Endometrial microvascular endothelial cells (primary cell): ENCODE data around the gene PDE8B. TPM values are rescaled to one million over a fixed set of nuclear protein-coding genes. Genes with fewer than 3 reads are reported as not detected.
"Not testable (repeated sequence)": the region's sequence is repeated elsewhere in the genome, so short reads cannot be mapped to it uniquely, and the experiment has no call there.

Source experiments
- in situ Hi-C: cut with HindIII; loops from 2 replicates; pipeline ENCODE4 v1.10.0; 2017; ENCODE audit warnings: low sequenced_read_pairs, low pct_unique_long_range_greater_than_20kb; ENCODE audit errors: inconsistent ontology term
- total RNA-seq: library from RNA; depleted of rRNA; stranded (reverse); fragments of >200 nt; gene quantifications from one replicate; pipeline ENCODE4 v1.2.3, GENCODE V29; 2015; ENCODE audit errors: inconsistent ontology term

PDE8B gene
- total RNA-seq, 1 donor from 2014 or later, result not detected

DNA sequence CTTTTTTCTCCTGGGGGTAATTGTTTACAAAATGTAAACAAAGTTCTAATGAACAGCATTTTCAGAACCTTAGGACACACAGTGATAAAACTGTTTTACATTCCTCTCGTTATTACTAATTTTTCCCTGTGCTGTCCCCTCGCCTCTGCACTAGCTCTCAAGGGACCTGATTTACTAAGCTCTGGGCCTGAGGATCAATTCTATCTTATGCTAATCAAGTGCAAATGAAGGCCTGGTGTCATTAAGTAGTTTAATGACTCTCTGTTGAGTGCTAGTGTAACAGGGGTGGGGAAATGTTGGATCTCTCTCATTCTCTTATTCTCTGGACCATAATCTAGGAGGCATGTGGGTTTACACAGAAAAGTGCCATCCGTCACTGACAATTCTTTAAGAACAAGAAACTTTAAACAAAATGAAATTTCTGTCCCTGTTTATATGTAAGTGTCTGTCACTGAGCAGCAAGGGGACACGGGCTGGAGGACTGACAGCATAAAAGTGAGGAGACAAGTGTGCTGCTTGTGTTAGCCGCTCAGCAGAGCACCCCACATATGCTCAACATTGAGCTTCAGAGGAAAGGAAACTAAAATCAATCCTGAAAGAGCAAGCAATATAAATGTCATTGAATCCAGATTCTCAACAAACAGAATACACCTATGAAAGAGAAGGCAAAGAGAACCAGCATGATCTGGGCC lies 166.3 kb downstream of the PDE8B start:
- in situ Hi-C loops, result no loop called here

DNA sequence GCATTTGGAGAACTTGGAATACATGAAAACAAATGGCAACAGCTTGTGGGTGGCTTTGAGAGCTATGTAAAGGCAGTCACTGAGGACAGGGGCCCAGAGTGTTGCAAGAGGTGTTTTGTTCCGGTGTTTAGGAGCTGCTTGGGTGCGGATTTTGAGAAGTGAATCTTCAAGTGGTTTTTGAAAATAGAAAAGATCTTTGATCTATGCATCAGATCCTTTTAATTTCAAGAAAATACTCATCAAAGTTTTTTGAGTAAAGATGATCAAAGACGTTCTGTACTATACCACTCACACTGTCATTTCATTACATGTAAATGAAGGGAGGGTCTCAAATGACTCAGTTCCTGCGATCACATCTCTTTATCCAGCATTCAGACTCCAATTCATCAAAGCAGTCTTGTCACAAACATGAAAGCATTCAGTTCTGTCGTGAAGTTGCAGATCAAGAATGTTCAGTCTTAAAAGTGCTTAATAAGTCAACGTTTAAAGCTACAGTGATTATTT lies 169.1 kb downstream of the PDE8B start:
- in situ Hi-C loops, result no loop called here

DNA sequence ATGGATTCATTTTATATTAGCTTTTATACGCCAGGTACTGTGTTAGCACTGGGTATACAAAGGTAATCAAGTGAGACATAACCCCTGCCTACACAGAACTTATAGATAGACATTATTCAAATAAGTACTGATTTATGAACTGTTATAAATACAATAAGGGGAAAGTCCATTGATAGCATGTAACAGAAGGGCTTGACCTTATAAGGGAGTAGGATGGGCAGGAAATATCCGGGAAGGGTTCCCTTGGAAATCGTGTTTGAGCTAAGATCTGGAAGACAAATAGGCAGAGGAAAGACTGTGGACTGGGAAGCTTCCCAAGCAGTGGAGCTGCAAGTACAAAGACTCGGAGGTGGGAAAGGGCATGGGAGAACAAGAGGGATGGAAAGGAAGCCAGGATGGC lies 170.2 kb downstream of the PDE8B start:
- in situ Hi-C loops, result no loop called here

DNA sequence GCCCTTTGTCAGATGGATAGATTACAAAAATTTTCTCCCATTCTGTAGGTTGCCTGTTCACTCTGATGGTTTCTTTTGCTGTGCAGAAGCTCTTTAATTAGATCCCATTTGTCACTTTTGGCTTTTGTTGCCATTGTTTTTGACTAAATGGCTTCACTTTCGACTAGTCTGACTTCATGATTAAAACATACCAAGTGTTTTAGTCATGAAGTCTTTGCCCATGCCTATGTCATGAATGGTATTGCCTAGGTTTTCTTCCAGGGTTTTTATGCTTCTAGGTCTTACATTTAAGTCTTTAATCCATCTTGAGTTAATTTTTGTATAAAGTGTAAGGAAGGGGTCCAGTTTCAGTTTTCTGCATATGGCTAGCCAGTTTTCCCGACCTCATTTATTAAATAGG lies 172.9 kb downstream of the PDE8B start:
- in situ Hi-C loops, result not testable (repeated sequence)

DNA sequence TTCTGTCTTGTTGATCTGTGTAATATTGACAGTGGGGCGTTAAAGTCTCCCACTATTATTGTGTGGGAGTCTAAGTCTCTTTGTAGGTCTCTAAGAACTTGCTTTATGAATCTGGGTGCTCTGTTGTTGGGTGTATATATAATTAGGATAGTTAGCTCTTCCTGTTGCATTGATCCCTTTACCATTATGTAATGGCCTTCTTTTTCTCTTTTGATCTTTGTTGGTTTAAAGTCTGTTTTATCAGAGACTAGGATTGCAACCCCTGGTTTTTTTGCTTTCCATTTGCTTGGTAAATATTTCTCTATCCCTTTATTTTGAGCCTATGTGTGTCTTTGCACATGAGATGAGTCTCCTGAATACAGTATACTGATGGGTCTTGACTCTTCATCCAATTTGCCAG lies 175.9 kb downstream of the PDE8B start:
- in situ Hi-C loops, result not testable (repeated sequence)

DNA sequence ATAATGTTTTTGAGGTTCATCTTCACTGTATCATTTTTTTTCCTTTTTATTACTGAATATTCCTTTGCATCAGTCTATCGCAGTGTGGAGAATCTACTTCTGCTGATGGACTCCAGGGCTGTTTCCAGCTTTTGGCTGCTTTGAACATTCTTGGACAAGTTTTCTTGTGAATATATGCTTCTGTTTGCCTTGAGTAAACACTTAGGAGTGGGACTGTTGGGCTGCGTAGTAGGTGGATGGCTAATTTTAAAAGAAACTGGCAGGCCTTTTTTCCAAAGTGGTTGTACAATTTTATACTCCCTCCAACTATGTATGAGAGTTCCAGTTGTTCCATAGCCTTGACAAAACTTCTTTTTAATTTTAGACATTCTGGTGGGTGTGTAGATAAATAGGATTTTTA lies 179.3 kb downstream of the PDE8B start:
- in situ Hi-C loops, result no loop called here

DNA sequence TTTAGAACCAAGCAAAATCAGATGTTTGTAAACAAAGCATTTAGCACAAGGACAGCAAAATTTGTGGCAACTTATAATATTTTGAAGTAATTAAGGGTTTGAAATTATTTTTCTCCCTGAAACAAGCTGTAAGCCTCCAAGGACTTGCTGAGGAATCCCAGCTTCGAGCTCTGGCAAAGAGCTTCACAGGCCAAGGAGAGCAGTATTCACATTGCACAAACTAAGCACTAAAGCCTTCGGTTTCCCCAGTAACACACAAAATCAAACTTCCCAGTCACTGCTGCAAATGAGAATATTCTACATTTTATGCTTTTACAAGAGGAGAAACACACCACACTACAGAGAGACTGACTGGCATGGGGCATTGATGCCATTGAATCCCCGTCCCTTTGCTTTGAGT lies 179.7 kb downstream of the PDE8B start:
- in situ Hi-C loops, result no loop called here

DNA sequence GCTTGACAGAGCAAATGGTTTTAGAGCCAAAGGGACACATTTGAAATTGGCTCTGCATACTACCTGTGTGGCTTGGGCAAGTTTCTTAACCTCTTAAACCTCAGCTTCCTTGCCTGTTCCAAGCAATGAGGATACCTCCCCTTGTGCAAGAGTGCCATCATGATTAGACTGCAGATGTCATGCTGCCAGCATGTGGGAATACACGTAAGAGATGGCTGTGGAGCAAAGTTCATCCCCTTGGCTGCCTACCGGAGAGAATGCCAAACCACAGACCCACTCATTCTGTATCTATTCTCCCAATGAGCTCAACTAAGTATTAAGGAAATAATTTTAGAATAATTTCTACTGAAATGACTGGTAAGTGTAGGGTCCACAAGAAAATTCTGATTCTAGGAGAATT lies 180.3 kb downstream of the PDE8B start:
- in situ Hi-C loops, result no loop called here

DNA sequence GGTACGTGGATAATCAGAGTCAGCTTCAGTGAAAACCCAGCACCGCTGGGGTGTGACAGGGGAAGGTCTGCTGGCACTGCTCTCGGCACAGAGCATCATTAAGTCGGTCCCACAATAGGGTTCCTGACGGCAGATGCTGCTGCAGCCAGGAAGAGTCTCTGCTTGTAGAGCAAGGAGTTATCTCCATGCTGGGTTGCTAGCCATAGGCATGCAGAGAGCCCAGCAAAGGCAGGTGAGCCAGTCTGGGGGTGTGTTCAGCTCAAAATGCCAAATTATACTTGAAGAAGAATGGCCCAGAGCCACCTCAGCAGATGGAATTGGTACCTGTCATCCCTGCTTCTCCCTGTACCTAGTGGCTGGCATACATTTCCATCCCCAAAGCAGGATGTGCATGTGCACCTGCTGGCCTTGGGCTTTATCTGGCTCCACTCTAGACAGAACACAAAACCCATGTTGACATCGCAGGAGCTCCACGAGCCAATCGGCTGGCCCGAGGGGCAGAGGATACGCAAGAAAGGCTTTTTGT lies 180.8 kb downstream of the PDE8B start:
- in situ Hi-C loops, result no loop called here

DNA sequence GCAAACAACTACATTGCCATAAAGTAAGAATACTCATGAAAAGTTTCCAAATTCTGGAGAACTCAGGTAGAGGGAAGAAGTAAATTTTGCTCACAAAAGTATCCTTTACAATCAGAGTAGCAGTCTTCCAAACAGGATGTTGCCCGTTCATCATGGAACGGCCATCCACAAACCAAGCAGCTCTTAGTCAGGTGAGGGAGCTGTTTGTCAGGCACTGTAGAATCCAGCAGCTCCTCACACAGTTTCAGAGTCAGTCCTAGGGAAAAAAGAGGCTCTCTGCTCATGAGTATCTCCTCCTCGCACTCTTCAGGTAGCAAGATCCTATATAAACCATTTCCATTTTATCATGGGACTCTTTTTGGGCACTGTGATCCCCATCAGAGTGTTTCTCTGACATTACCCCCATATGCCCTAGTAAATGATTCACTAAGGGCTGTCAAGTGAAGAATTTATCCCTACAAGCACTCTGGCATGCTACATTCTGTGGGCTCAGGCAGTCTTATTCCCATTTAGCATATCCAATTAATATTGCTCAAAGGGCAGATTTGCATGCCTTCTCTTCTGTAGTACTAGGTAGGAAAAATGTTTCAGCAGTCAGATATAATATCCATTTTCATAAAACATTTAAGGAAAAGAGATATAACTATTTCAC lies 183.7 kb downstream of the PDE8B start:
- in situ Hi-C loops, result no loop called here

DNA sequence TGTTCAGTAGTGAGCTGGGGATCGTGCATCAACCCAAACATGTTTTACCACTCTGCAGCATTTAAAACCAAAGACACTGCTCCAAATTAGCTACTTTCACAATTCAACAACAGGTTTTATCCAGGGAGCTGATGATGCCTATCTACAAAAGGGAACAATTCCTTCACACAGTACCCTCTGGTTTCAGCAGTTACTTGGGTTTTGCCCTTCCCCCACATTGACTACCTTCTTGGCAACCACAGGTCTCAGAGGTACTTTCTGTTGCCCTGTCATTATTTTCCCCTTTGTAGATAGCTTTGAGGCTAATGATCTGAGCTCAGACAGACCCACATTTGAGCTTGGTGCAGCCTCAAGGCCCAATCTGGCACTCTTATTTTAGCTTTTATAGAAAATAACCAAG lies 185.5 kb downstream of the PDE8B start:
- in situ Hi-C loops, result no loop called here

DNA sequence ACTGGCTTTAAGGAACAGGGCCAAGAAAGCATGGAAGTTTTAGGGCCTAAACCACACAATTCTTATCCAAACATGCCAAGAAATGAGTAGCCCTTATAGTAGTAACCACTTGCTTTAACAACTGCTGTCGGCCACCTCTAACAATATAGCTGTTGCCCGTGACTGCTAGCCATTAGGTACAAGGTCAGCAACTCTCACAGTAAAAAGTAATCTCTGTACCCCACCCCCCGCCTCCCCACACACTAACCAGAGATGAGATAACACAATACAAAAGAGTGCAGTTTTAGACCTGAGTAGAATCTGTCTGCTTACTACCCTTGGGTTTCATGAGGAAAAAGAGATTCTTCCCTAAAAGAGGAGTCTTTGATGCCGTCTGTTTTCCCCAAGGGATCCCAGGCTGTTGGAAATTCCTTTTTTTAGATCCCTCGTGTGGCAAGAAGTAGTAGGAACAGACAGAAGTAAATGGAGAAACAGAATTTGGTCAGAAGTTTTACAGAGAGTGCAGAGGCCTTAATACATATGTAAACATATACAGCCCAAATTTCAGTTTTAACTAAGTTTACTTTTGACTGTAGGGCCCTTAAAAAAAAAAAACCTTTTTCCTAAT lies 187.3 kb downstream of the PDE8B start:
- in situ Hi-C loops, result no loop called here

DNA sequence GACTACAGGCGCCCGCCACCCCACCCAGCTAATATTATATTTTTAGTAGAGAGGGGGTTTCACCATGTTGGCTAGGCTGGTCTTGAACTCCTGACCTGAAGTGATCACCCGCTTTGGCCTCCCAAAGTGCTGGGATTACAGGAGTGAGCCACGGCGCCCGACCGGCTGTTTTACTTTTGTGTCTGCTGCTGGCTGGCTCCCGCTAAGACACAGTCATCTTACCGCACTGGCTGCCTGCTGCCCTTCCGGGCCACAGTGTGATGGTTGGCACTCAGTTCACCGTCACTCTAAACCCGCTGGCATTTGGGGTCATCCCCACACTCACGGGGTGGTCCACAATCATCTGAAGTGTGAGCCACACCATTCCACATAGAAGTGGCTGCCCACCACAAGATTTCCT lies 188.0 kb downstream of the PDE8B start:
- in situ Hi-C loops, result no loop called here

DNA sequence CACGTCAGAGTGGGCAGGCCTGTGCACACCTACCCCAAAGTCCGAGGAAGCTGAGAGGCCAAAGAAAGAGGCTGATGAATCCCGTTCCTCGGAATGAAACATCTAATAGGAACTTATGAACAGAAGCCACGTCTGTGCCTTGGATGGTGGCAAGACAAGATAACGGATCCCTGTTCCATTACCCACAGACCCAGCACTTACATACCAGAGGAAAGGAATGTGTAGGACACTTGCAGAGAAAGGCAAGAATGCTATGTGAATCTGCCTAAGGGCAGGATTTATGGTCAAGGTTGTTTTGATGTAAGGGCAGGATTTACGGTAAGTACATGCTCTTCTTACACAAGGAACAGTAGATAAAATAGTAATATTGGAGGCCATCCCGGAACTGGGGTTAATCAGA lies 188.4 kb downstream of the PDE8B start:
- in situ Hi-C loops, result no loop called here

DNA sequence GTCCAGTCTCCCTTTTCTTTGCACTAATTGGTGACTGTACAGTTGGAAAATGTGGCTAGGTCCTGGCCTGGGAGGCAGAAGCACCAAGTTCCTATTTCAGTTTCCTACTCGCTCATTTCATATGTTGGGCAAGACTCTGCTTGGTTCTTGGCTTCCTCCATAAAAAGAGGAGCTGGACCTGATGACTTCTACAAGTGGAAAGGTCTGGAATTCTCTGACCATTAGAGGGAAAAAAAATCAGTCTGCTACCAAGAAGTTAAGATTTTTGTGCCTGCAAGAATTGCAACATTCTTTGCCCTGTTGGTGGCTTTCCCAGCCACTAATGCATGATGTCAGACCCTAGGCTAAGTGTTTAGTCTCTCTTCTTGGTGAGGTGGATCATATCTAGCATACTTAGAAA lies 190.2 kb downstream of the PDE8B start:
- in situ Hi-C loops, result no loop called here

DNA sequence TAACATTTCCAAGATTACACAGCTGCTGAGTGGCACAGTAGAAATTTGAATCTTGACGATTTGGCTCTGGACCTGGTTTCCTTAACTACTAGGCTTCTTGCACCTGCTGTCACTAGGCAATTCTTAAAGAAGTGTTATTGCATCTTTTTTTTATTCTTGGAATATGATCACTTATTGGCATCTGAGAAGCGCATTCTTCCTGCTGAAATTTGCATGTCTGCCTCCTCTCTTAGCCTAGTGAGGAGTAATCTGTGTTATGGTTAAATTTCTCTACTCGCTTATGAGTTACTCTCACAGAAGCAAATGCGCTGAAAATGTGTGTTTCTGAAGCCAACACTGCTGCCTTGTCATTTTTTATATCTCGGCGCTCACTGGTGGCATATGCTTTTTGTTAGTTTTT lies 192.3 kb downstream of the PDE8B start:
- in situ Hi-C loops, result no loop called here

DNA sequence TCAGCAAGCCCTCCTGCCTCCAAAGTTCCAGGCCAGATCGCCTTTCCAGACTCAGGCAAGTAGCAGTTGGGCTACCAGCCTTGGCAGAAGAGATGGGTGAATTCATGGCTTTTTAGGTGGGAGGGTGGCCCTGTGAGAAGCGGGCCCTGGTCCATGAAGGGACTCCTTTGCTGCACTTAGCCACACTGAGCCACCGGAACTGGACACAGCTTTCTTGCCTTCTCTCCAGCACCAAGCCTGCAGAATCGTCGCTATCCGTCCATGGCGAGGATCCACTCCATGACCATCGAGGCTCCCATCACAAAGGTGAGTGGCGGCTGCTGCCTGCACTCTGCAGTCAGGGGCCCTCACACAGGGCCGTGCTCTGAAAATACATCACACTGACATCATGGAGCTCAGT lies 196.7 kb downstream of the PDE8B start:
- in situ Hi-C loops, result no loop called here

DNA sequence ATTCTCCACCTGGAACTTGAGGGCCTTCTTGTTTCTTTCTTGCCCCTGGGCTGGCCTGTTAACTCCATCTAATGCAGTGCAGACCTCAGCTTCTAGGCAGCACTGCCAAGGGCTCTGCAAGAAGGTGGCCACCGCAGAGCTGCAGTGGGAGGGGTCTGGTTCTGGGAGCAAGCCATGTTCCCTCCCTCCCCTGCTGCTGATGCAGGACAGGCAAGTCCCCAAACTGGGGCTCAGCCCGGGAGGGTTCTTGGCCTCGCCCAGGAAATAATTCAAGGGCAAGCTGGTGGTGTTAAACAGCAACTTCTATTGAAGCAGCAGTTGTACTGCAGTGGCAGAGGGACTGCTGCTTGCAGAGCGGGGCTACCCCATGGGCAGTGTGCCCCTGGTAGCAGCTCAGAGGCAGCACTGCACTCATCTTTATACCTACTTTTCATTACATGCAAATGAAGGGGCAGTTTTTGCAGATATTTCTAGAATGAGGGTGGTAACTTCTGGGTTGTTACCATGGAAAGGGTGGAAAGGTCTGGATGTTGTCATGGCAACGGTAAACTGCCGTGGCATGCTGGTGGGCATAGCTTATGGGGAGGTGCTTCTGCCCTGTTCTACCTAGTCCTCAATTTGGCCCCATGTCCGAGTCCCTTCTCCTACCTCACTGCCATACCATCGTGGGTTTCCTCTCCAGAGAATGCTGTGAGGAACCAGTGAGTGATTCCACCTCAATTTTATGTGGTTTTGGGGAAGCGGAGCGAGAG lies 199.6 kb downstream of the PDE8B start:
- in situ Hi-C loops, result no loop called here

DNA sequence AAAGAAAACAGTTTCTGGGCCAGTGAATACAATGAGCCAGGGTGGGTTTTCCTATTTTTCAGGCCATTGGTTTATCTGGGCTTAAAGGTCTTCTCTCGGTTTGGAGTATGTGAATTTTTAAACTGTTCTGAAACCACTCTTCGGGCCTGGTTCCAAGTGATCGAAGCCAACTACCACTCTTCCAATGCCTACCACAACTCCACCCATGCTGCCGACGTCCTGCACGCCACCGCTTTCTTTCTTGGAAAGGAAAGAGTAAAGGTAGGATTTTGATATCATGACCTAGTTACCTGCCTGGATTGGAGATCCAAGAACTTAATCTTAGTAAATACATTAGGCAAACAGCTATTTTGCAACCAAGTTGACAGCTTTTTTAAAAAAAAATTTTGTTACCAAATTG lies 202.6 kb downstream of the PDE8B start:
- in situ Hi-C loops, result no loop called here
